HepG2 (cell line): ENCODE measurements around the gene TLCD1. TPM values are rescaled to one million over a fixed set of nuclear protein-coding genes. Genes with fewer than 3 reads are reported as not detected.

Experiments used
- ATF6 ChIP-seq: sonication (generic); formaldehyde crosslinking; conservative IDR thresholded peaks from 2 replicates; pipeline ENCODE4 v1.4.0; 2020; ENCODE audit warnings: missing genetic modification reagents
- CHCHD3 ChIP-seq: sonication (generic); formaldehyde crosslinking; IDR thresholded peaks from 2 replicates; pipeline ENCODE4 v1.8.0; 2022; ENCODE audit warnings: mild to moderate bottlenecking, missing genetic modification reagents, moderate library complexity
- DBP ChIP-seq: sonication (generic); formaldehyde crosslinking; IDR thresholded peaks from 2 replicates; pipeline ENCODE4 v1.4.0; 2020; ENCODE audit warnings: missing genetic modification reagents; ENCODE audit errors: not compliant biosample characterization
- GLMP ChIP-seq: sonication (generic); formaldehyde crosslinking; IDR thresholded peaks from 2 replicates; pipeline ENCODE4 v1.9.0; 2021; ENCODE audit warnings: missing genetic modification reagents, mild to moderate bottlenecking, borderline replicate concordance
- GMEB1 ChIP-seq: sonication (generic); formaldehyde crosslinking; IDR thresholded peaks from 2 replicates; pipeline ENCODE4 v1.5.1; 2020; ENCODE audit warnings: missing genetic modification reagents, mild to moderate bottlenecking, borderline replicate concordance
- HDAC1 ChIP-seq: sonication (generic); formaldehyde crosslinking; IDR thresholded peaks from 2 replicates; pipeline ENCODE4 v1.5.1; 2020; ENCODE audit warnings: mild to moderate bottlenecking, missing genetic modification reagents
- JUNB ChIP-seq: sonication (generic); formaldehyde crosslinking; IDR thresholded peaks from 2 replicates; pipeline ENCODE4 v1.8.0; 2022; ENCODE audit warnings: missing genetic modification reagents, mild to moderate bottlenecking, borderline replicate concordance
- KLF11 ChIP-seq: IDR thresholded peaks from 2 replicates; pipeline ENCODE4 v1.6.1; 2016; ENCODE audit warnings: missing compliant biosample characterization
- NR0B2 ChIP-seq: sonication (generic); formaldehyde crosslinking; IDR thresholded peaks from 2 replicates; pipeline ENCODE4 v1.4.0; 2020; ENCODE audit warnings: mild to moderate bottlenecking, missing genetic modification reagents
- PCBP1 ChIP-seq: fragments of 200-400 bp; formaldehyde crosslinking; IDR thresholded peaks from 2 replicates; pipeline ENCODE4 v1.6.1; 2017; ENCODE audit warnings: mild to moderate bottlenecking, low read depth, low read length, borderline replicate concordance
- RELA ChIP-seq: sonication (generic); formaldehyde crosslinking; IDR thresholded peaks from 2 replicates; pipeline ENCODE4 v1.4.0; 2020; ENCODE audit warnings: missing genetic modification reagents
- SNAPC2 ChIP-seq: sonication (generic); formaldehyde crosslinking; IDR thresholded peaks from 2 replicates; pipeline ENCODE4 v1.8.1; 2022; ENCODE audit warnings: mild to moderate bottlenecking, missing genetic modification reagents
- SPEN ChIP-seq: sonication (generic); formaldehyde crosslinking; IDR thresholded peaks from 2 replicates; pipeline ENCODE4 v1.5.1; 2020; ENCODE audit warnings: low read depth, mild to moderate bottlenecking, missing genetic modification reagents
- SYNCRIP ChIP-seq: fragments of 200-400 bp; formaldehyde crosslinking; IDR thresholded peaks from 2 replicates; pipeline ENCODE4 v1.6.1; 2018; ENCODE audit warnings: mild to moderate bottlenecking, low read depth, low read length; ENCODE audit not compliant: insufficient read depth
- THAP11 ChIP-seq: IDR thresholded peaks from 2 replicates; pipeline ENCODE4 v1.6.1; 2016; ENCODE audit warnings: missing biosample characterization, missing genetic modification reagents
- ZFP41 ChIP-seq: sonication (generic); formaldehyde crosslinking; IDR thresholded peaks from 2 replicates; pipeline ENCODE4 v1.4.0; 2020; ENCODE audit warnings: mild to moderate bottlenecking, missing genetic modification reagents, borderline replicate concordance
- ZNF317 ChIP-seq: sonication (generic); formaldehyde crosslinking; IDR thresholded peaks from 2 replicates; pipeline ENCODE4 v1.5.0; 2020; ENCODE audit warnings: mild to moderate bottlenecking, missing genetic modification reagents
- ZNF335 ChIP-seq: sonication (generic); formaldehyde crosslinking; IDR thresholded peaks from 2 replicates; pipeline ENCODE4 v1.4.0; 2020; ENCODE audit warnings: missing genetic modification reagents
- ZSCAN25 ChIP-seq: sonication (generic); formaldehyde crosslinking; IDR thresholded peaks from 2 replicates; pipeline ENCODE4 v1.8.0; 2022; ENCODE audit warnings: mild to moderate bottlenecking, missing genetic modification reagents
- polyA plus RNA-seq, 8 experiments: library from polyadenylated mRNA; depleted of rRNA in 3 of 8; stranded (reverse) in 7 of 8; unstranded in 1 of 8; fragments of >200 nt; fragmentation: Illumina TruSeq in 4 of 8; extraction: Trizol in 4 of 8; gene quantifications; 2 replicates each; pipeline versions ENCODE4 v1.2.1 to v1.2.3, GENCODE V29; 2011 to 2016; ENCODE audit warnings: low read depth in 4 of 8, missing spikeins in 1 of 8, mixed read lengths in 1 of 8; ENCODE audit not compliant: insufficient read depth in 1 of 8
- total RNA-seq, 5 experiments: library from RNA; depleted of rRNA; stranded (reverse); fragments of >200 nt; fragmentation: Illumina TruSeq; extraction: Trizol; gene quantifications; 2 replicates each; pipeline ENCODE4 v1.2.3, GENCODE V29; 2016; ENCODE audit warnings: low read depth in 1 of 5
- TF ChIP-seq, protein P1 (sequence below): IDR thresholded peaks from 2 replicates; pipeline ENCODE4 v1.6.1; 2016

TLCD1 gene
- total and polyA plus RNA-seq, 2 of the 13 experiments (the other 11 are each of a cell fraction or from before 2014, with no cell fraction given), result 14.9 to 19.6 TPM

GRCh38 chr17:28726627-28727491 is 826 bp upstream of the TLCD1 start (continued):
- TF ChIP-seq HDAC1 (CRISPR knock-in tag) (peak; percentile 67), ZNF335 (CRISPR knock-in tag) (peak; percentile 48; the same call in 1 of the 2 replicates), SYNCRIP (no peak), ATF6 (CRISPR knock-in tag) (0 out of 2 replicates have a peak, but pooled peaks have one; percentile 41), NR0B2 (CRISPR knock-in tag) (peak; percentile 48; the same call in 1 of the 2 replicates), ZSCAN25 (CRISPR knock-in tag) (peak; percentile 49; the same call in 1 of the 2 replicates), ZFP41 (CRISPR knock-in tag) (no peak), GMEB1 (CRISPR knock-in tag) (peak; percentile 59; the same call in 1 of the 2 replicates), RELA (CRISPR knock-in tag) (0 out of 2 replicates have a peak, but pooled peaks have one; percentile 37), SPEN (CRISPR knock-in tag) (peak; percentile 46; the same call in 1 of the 2 replicates), ZNF317 (CRISPR knock-in tag) (no peak), DBP (CRISPR knock-in tag) (no peak), KLF11 (CRISPR knock-in tag) (no peak), THAP11 (CRISPR knock-in tag) (peak; percentile 80), JUNB (CRISPR knock-in tag) (no peak), SNAPC2 (CRISPR knock-in tag) (0 out of 2 replicates have a peak, but pooled peaks have one; percentile 42), GLMP (CRISPR knock-in tag) (no peak), CHCHD3 (CRISPR knock-in tag) (0 out of 2 replicates have a peak, but pooled peaks have one; percentile 25), PCBP1 (0 out of 2 replicates have a peak, but pooled peaks have one; percentile 21)
- TF ChIP-seq, protein P1, sequence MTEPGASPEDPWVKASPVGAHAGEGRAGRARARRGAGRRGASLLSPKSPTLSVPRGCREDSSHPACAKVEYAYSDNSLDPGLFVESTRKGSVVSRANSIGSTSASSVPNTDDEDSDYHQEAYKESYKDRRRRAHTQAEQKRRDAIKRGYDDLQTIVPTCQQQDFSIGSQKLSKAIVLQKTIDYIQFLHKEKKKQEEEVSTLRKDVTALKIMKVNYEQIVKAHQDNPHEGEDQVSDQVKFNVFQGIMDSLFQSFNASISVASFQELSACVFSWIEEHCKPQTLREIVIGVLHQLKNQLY (CRISPR knock-in tag), result peak; percentile 41; the same call in 1 of the 2 replicates
